AG20443 (cell line): Measurements from ENCODE around the gene BCKDHB.
"Not testable (repeated sequence)": the region's sequence is repeated elsewhere in the genome, so short reads cannot be mapped to it uniquely, and the experiment has no call there.

Experiments
- DNase-seq: peaks from one replicate; pipeline ENCODE4 v3.0.0; 2012; ENCODE audit warnings: low spot score, mixed read lengths

Gene BCKDHB

GRCh38 chr6:80263585-80263984 lies 157.1 kb downstream of the BCKDHB start:
- DNase-seq = no peak

GRCh38 chr6:80268865-80269730 lies 162.6 kb downstream of the BCKDHB start:
- DNase-seq = no peak

DNA sequence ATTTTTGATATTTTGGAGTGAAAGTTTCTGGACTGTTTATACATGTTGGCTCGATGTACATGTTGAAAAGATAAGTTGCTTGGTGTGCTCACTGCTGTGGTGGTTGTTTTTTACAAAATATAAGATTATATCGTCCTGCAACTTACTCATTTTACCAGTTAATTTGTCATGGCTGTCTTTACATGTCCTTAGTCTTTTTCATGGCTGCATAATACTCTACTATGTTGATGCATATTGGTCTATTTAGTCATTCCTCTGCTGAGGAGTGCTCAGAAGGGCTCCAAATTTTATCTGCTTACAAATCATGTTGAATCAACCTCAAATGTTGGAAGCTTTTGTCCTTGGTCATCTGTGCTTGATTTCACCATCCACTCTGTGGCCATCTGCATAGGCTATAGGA lies 164.6 kb downstream of the BCKDHB start:
- no peak for DNase-seq

DNA sequence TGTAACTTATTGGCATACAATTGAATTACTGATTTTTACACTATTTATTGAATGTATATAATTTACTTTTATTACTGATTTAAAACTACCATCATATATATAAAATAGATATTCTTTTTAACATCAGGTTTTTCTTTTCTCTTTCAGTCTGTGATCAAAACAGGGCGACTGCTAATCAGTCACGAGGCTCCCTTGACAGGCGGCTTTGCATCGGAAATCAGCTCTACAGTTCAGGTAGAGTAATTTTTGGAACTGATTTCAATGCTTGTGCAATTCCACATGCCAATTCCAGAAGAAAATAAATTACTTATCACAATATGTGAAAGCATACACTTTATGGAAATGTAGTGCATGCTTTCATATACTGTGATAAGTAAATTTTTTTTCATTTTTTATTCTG lies 166.5 kb downstream of the BCKDHB start:
- DNase-seq = no peak

DNA sequence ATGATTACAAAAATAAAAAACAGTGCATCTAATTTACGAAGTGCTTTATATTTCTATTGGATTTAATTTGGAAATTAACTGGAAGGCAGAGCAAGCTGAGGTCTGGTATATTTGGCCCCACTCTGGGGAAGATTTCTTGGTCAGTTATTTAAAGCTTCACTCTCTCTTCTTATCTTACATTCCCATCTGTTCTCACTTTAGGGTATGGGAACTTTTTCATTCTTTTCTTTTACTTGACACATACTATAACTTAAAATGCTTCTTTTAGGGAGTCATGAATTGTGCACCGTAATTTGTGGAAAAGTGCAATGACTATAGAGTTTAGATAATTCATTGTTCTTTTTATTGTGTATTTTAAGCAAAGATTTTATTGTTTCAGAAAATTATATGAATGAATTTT lies 170.4 kb downstream of the BCKDHB start:
- DNase-seq = no peak

- no peak for DNase-seq
Measured at GRCh38 chr6:80277501-80277900, 171.0 kb downstream of the BCKDHB start.

GRCh38 chr6:80280262-80281010 lies 174.0 kb downstream of the BCKDHB start:
- peak; percentile 9 for DNase-seq

- no peak for DNase-seq
Measured at GRCh38 chr6:80282913-80283554, 176.6 kb downstream of the BCKDHB start.

DNA sequence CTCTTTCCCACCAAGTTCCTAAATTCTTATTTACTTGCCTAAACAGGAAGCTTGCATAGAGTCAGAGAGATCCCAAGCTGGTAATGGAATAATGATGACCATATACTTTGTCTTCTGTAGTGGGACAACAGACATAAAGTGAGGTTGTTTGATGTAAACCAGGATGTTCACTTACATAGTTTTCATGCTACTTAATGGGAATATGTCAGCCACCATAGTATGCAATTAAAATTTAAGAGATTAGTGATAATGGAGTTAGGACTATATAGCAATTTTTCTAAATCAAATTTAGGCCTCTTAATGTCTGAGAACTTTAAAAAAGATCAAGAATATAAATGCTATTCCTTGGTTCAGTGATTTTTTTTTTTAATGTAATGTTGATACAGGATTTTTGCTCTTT lies 180.6 kb downstream of the BCKDHB start:
- DNase-seq = no peak

GRCh38 chr6:80287607-80288006 lies 181.1 kb downstream of the BCKDHB start:
- no peak for DNase-seq

DNA sequence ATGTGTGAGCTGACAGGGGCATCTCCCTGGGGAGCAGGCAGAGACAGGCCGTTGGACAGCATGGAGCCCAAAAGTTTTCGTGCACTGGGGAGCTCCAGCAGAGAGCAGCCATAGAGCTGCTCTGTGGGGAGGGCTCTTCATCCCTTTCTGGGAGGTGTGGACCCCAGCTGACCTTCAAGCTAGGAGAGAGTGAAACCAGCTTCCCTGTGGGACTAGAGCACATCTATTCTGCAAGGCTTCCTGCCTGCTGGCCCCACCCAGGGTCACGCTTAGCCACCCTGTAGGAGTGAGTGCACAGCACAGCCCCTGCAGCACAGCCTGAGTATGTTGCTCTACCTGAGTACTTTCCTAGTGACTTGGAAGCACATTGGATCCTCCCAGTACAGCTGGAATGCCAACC lies 183.3 kb downstream of the BCKDHB start:
- DNase-seq = no peak

- DNase-seq = not testable (repeated sequence)
Measured at GRCh38 chr6:80294531-80294930, 188.1 kb downstream of the BCKDHB start.

DNA sequence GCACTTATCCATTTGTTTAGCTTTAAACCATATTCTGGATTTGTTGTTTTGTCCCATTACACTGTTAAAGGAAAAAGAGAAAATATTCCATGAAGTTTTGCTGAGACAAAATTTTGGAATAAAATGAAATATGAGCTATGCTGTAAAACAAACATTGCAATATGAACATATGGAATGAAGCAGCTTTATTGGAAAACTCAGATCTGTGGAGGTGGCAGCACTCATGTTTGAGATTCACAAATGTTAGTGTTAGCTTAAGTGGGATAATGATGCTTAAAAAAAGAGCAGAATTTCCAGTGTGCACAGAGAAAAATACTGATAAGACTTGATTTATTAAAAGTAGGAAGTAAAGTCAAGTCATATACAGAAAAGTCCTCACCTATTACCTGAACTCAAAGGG lies 196.2 kb downstream of the BCKDHB start:
- no peak for DNase-seq

- peak; percentile 42 for DNase-seq
Measured at GRCh38 chr6:80304014-80304413, 197.5 kb downstream of the BCKDHB start.

GRCh38 chr6:80314531-80314930 lies 208.1 kb downstream of the BCKDHB start:
- no peak for DNase-seq

DNA sequence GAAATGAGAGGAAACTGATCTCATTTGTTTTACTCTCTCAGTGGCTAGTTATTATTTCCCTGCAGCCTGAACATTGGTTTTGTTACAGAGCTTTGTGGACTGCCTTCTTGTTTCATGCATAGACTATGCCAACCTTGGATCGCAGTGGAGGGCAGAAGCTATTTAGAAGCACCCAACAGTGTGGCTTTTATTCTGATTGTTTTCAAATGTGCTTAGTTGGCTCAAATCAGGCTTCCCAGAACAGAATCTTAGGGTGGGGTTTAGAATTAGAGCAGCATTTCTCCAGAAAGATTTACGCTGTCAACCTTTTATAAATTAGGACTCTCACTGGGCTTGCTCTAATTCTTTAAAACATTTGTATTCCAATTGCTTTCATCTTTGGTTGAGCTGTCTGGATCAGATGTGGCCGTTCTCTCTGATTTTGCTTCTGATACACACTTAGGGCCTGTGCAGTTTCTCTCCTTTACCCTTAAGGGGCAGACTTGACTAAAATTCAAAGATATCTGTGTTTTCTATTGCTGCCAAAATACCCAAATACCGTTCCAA lies 210.3 kb downstream of the BCKDHB start:
- DNase-seq = peak; percentile 32

DNA sequence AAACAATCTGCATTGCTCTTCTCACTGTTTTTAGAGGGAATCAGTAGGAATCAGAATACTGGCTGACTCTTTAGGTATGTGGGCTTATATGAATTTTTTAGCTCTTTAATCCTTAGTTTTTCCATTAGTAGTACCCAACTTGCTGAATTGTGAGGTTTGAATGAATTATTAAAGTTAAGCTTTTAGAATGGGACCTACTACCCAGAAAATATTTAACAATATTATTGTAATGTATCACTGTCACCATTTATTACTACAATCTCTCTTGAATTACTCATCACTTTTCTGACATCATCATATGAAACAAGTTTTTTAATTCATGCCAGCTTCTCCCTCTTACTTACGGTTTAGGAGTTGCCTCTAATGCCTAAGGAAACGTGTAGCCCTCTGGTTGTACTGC lies 212.7 kb downstream of the BCKDHB start:
- no peak for DNase-seq

- no peak for DNase-seq
Measured at GRCh38 chr6:80321011-80321410, 214.5 kb downstream of the BCKDHB start.

- DNase-seq = no peak
Measured at GRCh38 chr6:80325742-80326141, 219.3 kb downstream of the BCKDHB start.

GRCh38 chr6:80328652-80329051 lies 222.2 kb downstream of the BCKDHB start:
- no peak for DNase-seq

DNA sequence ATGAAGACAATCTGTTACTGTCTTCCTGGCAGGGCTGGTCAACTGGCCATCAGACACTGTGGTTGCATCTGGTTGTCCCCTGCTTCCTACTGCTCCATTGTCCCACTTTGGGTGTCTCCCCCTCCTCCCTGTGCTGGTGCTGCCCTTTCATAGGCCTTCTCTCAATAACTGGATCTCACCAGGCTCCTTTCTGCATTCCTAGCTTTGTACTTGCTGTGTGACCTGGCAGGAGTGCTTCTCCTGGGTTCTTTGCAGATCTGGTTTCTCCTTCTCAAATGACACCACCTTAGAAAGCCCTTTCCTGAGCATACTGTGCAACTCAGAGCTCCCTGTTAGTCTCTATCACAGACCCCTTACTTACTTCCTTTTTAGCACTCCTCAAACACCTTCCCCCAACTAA lies 223.0 kb downstream of the BCKDHB start:
- DNase-seq = no peak

DNA sequence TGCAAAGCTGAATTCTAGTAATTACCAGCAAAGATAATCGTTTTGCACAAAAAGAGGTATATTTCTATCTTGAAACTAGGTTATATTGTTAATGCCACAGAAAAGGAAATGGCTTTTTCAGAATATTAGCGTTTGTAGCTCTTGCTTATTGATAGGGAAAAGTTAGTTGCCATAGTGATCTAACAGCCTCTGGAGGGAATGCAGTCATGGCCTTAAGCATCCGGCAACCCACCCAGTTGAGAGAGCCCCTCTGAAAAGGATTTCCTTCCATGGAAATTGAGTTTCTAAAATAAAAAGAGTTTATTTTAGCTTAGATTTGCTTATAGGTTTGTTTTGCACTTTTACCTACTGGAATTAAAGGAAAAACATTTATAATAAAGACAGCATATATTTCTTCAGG lies 224.5 kb downstream of the BCKDHB start:
- no peak for DNase-seq

DNA sequence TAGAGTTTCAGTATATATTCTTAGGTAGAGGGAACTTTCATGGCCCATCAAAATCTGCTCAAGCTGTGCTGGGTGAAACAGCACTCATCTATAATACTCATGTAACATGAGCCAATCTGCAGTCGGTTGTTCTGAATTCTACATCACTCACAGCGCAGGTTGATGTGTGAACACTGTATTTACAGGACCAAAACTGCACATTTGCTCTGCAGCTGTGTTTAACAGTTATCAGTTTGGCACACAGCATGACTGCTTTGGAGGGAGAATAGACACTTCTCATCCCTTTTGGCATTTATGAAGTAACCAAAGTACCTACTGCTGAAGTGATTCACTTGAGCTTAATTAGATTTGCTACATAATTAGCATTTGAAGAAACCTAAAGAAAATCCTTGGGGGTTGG lies 225.1 kb downstream of the BCKDHB start:
- DNase-seq = no peak
